Memory B cell (primary cell): ENCODE results near the gene EIF3A.

ENCODE experiments used
- ATAC-seq: fragments of 150-1000 bp; cut with Tn5 transposase; 2 replicates; pipeline ENCODE4 v1.10.0; 2021; ENCODE audit warnings: low read depth, mild to moderate bottlenecking, moderate library complexity
- DNase-seq, 2 donors: peaks; one replicate each; pipeline ENCODE4 v3.0.0; 2022; ENCODE audit warnings: low spot score in 2 of 2
- H3K27ac Mint-ChIP-seq: one replicate; pipeline ENCODE4 v1.8.0; 2022; ENCODE audit warnings: mild to moderate bottlenecking, moderate library complexity, mixed read lengths
- H3K27me3 Mint-ChIP-seq: one replicate; pipeline ENCODE4 v1.8.0; 2022; ENCODE audit warnings: mixed read lengths
- H3K36me3 Mint-ChIP-seq: one replicate; pipeline ENCODE4 v1.8.0; 2022; ENCODE audit warnings: mild to moderate bottlenecking, mixed read lengths
- H3K4me1 Mint-ChIP-seq: one replicate; pipeline ENCODE4 v1.8.0; 2022; ENCODE audit warnings: mixed read lengths
- H3K4me3 Mint-ChIP-seq: one replicate; pipeline ENCODE4 v1.8.0; 2022; ENCODE audit warnings: mild to moderate bottlenecking, moderate library complexity, mixed read lengths
- H3K9me3 Mint-ChIP-seq: one replicate; pipeline ENCODE4 v1.8.0; 2022; ENCODE audit warnings: mixed read lengths

The EIF3A gene

DNA sequence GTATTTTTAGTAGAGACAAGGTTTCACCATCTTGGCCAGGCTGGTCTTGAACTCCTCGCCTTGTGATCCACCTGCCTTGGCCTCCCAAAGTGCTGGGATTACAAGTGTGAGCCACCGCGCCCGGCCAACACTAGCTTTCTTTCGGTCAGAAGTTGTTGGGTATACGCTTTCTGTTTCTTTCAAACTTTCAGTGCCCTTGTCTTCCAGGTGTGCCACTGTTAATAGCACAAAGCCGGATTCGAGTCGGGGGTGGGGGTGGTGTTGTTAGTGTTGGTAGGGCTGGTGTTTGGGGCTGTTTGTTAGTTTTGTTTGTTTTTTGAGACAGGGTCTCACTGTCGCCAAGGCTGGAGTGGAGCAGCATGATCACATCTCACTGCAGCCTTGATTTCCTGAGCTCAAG lies 84.9 kb downstream of the EIF3A start:
- Mint-ChIP-seq H3K36me3 (no peaks in the 10 kb centered on the region), H3K27me3 (peaks cover 10% of the 10 kb centered on the region), H3K4me3 (no peak overlapping the region), H3K4me1 (no peaks in the 10 kb centered on the region), H3K9me3 (peaks cover 3% of the 10 kb centered on the region), H3K27ac (no peak overlapping the region)
- DNase-seq, result no peak
- ATAC-seq, result no peak

DNA sequence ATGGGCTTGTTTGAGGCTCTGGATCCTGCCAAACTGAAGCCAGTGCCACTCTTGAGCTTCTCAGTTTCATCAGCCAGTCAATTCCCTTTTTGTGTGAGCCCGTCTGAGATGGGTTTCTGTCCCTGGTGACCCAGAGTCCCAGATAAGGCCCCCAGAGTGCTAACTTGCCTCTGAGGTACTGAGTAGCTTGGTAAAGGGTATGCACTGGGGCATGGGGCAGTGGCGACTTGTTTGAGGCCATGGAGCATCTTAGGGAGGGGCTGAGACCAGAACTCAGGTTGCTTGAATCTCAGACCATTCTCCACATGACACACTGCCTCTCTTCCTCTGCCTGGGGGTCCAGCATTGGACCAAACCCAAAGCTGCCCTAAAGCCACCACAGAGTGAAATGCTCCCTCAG lies 86.3 kb downstream of the EIF3A start:
- H3K27me3 Mint-ChIP-seq, result peaks cover 13% of the 10 kb centered on the region
- no peak overlapping the region for H3K4me3 Mint-ChIP-seq
- no peaks in the 10 kb centered on the region for H3K4me1 Mint-ChIP-seq
- no peak overlapping the region for H3K27ac Mint-ChIP-seq
- peaks cover 3% of the 10 kb centered on the region for H3K9me3 Mint-ChIP-seq
- ATAC-seq (no peak), DNase-seq (no peak)
- H3K36me3 Mint-ChIP-seq, result no peaks in the 10 kb centered on the region

DNA sequence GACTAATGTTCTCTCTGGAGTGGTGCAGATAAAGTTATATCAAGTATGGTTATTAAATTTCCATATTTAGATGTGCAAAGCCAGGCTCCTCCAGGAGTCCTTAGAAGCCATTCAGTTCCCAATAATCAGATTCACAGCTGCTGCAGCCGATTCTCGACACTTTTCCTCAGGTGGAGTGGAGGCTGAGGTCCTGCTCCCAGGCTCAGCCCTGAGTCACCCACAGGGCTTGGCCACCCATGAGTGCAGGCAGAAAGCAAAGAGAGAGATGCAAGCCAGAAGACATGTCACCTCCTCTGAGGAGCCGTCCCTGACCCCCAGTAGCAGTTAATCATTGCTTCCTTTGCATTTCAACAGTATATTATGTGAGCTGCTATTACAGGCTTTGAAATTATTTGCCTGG lies 87.4 kb downstream of the EIF3A start:
- DNase-seq (no peak), ATAC-seq (no peak)
- Mint-ChIP-seq H3K9me3 (peaks cover 4% of the 10 kb centered on the region), H3K4me3 (no peak overlapping the region), H3K4me1 (no peaks in the 10 kb centered on the region), H3K36me3 (peaks cover 2% of the 10 kb centered on the region), H3K27me3 (peaks cover 13% of the 10 kb centered on the region), H3K27ac (no peak overlapping the region)

DNA sequence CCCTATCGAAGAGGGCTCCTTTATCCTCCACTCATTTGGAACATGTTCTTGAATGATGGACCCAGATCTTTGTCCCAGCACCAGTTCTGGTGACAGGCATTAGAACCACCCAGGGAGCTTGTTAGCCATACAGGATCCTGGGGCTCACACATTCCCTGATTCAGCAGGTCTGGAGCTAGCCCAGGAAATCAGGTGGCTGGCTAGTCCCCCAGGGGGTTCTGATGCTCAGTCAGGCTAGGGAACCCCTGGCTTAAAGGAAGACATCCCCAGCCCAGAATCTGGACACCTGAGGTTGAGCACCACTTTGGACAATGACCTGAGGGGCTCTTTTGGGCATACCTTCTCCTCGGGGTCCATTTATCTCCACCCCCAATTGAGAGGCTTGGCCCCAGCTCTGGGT lies 88.1 kb downstream of the EIF3A start:
- ATAC-seq, result no peak
- Mint-ChIP-seq H3K36me3 (peaks cover 3% of the 10 kb centered on the region), H3K27me3 (peaks cover 14% of the 10 kb centered on the region), H3K4me1 (peaks cover 2% of the 10 kb centered on the region), H3K9me3 (peaks cover 4% of the 10 kb centered on the region), H3K4me3 (no peak overlapping the region), H3K27ac (no peak overlapping the region)
- no peak for DNase-seq

DNA sequence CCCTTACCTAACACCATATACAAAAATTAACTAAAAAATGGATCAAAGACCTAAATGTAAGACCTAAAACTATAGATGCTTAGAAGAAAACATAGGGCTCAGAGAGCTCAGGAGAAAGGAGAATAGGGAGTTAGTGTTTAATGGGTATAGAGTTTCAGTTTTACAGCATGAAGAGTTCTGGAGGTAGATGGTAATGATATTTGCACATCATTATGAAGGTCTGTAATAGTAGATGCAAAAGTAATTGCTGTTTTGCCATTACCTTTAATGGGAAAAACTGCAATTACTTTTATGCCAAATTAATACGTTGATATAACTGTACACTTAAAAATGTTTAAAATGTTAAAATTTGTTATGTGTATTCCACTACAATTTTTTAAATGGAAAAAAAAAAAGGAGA lies 90.3 kb downstream of the EIF3A start:
- Mint-ChIP-seq H3K27me3 (peaks cover 13% of the 10 kb centered on the region), H3K4me3 (no peak overlapping the region), H3K27ac (no peak overlapping the region), H3K4me1 (peaks cover 7% of the 10 kb centered on the region), H3K36me3 (peaks cover 7% of the 10 kb centered on the region), H3K9me3 (peaks cover 11% of the 10 kb centered on the region)
- DNase-seq (no peak), ATAC-seq (no peak)

DNA sequence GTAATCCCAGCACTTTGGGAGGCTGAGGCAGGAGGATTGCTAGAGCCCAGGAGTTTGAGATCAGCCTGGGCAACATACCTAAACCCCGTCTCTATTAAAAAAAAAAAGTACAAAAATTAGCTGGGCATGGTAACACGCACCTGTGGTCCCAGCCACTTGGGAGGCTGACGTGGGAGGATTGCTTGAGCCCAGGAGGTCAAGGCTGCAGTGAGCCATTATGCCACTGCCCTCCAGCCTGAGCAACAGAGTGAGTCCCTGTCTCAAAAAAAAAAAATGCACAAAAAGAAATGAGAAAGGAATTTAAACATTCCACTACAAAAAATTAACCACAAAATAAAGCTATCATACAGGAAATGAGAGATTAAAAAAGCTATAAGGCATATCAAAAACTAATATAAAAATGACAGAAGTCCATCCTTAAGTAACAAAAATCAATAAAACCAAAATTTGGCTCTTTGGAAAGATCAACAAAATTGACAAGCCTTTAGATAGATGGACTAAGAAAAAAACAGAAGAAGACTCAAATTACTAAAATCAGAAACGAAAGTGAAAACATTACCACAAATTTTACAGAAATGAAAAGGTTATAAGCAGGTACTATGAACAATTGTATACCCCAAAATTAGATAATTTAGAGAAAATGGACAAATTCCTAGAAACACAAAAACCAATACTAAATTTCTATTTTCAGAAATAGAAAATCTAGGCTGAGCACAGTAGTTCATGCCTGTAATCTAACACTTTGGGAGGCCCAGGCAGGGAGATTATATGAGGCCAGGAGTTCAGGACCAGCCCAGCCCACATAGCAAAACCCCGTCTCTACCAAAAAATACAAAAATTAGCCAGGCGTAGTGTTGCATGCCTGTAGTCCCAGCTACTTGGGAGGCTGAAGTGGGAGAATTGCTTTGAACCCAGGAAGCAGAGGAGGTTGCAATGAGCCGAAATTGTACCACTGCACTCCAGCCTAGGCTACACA lies 93.5 kb downstream of the EIF3A start:
- Mint-ChIP-seq H3K4me3 (no peak overlapping the region), H3K36me3 (peaks cover 7% of the 10 kb centered on the region), H3K27ac (no peak overlapping the region), H3K9me3 (peaks cover 16% of the 10 kb centered on the region), H3K4me1 (peaks cover 7% of the 10 kb centered on the region), H3K27me3 (peaks cover 10% of the 10 kb centered on the region)
- DNase-seq (no peak), ATAC-seq (no peak)

DNA sequence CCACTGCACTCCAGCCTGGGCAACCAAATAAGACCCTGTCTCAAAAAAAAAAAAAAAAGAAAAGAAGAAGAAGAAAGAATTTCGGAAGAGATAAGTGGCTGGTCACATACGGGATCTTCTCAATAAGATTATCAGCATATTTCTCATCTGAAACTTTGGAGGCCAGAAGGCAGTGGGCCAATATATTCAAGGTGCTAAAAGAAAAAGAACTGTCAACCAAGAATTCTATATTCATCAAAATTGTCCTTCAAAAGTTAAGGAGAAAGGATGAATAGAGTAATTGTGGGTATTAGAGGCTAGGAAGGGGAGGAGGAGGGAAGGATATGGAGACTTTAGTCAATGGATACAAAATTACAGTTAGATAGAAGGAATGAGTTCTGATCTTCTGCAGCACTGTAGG lies 95.0 kb downstream of the EIF3A start:
- DNase-seq, result no peak
- H3K36me3 Mint-ChIP-seq, result peaks cover 7% of the 10 kb centered on the region
- H3K9me3 Mint-ChIP-seq, result peaks cover 16% of the 10 kb centered on the region
- H3K27me3 Mint-ChIP-seq, result peaks cover 6% of the 10 kb centered on the region
- no peak overlapping the region for H3K27ac Mint-ChIP-seq
- no peak overlapping the region for H3K4me3 Mint-ChIP-seq
- ATAC-seq, result no peak
- H3K4me1 Mint-ChIP-seq, result peaks cover 7% of the 10 kb centered on the region
